Measurements from ENCODE around the gene CRTC2.
"Not testable (repeated sequence)": the region's sequence is repeated elsewhere in the genome, so short reads cannot be mapped to it uniquely, and the experiment has no call there.

Gene CRTC2

GRCh38 chr1:153910560-153910959 lies 47.9 kb downstream of the CRTC2 start:
- not testable (repeated sequence) for H2BK12ac ChIP-seq (ENCODE audit: low read length); H3K4me1 ChIP-seq (ENCODE audit: control insufficient read depth in 1 of 2, insufficient read depth in 2 of 2, low read length in 2 of 2); H2AK5ac ChIP-seq (ENCODE audit: low read length); H4K8ac ChIP-seq (ENCODE audit: low read depth, low read length); H3K18ac ChIP-seq (ENCODE audit: low read length); H3K23ac ChIP-seq (ENCODE audit: low read length); H3K27ac ChIP-seq (ENCODE audit: low read depth, low read length); H3K4me3 ChIP-seq (ENCODE audit: low read depth, low read length); DNase-seq; H3K9me3 ChIP-seq (ENCODE audit: insufficient read depth, low read depth, low read length); H2BK120ac ChIP-seq (ENCODE audit: insufficient read depth, low read length, poor library complexity); H3K79me2 ChIP-seq (ENCODE audit: control insufficient read depth, insufficient read depth, low read length, poor library complexity); H2BK5ac ChIP-seq (ENCODE audit: low read depth, low read length, poor library complexity); H4K12ac ChIP-seq (ENCODE audit: low read depth, low read length); H3K79me1 ChIP-seq (ENCODE audit: low read length); H3K27me3 ChIP-seq (ENCODE audit: insufficient read depth, low read length); H3K9ac ChIP-seq (ENCODE audit: low read length); H3K36me3 ChIP-seq (ENCODE audit: control insufficient read depth in 1 of 2, insufficient read depth in 2 of 2, low read length in 2 of 2); H4K91ac ChIP-seq (ENCODE audit: low read depth, low read length); H2AFZ ChIP-seq (ENCODE audit: insufficient read depth, low read length, poor library complexity); H3K14ac ChIP-seq (ENCODE audit: low read length); H3K4me2 ChIP-seq (ENCODE audit: low read length)
- peak overlapping the region; percentile 69 for H3K4ac ChIP-seq (ENCODE audit: low read depth, low read length)
- WGBS (ENCODE audit: extremely low coverage, insufficient coverage, insufficient read length) = no CpG with 5 or more reads among the region's 6 CpGs

- no peak overlapping the region for H2BK5ac ChIP-seq (ENCODE audit: low read depth, low read length, poor library complexity)
- no peak for DNase-seq
- H2BK12ac ChIP-seq (ENCODE audit: low read length) = no peak overlapping the region
- no CpG with 5 or more reads among the region's 6 CpGs for WGBS (ENCODE audit: extremely low coverage, insufficient coverage, insufficient read length)
- peaks cover 0 to 9% of the 10 kb centered on the region in 2 experiments for H3K36me3 ChIP-seq (ENCODE audit: control insufficient read depth in 1 of 2, insufficient read depth in 2 of 2, low read length in 2 of 2)
- H3K4me1 ChIP-seq (ENCODE audit: control insufficient read depth in 1 of 2, insufficient read depth in 2 of 2, low read length in 2 of 2) = no peaks in the 10 kb centered on the region
- no peak overlapping the region for H3K18ac ChIP-seq (ENCODE audit: low read length)
- no peaks in the 10 kb centered on the region for H3K9me3 ChIP-seq (ENCODE audit: insufficient read depth, low read depth, low read length)
- no peak overlapping the region for H4K12ac ChIP-seq (ENCODE audit: low read depth, low read length)
- H2AFZ ChIP-seq (ENCODE audit: insufficient read depth, low read length, poor library complexity) = no peak overlapping the region
- no peak overlapping the region for H3K4me3 ChIP-seq (ENCODE audit: low read depth, low read length)
- H4K91ac ChIP-seq (ENCODE audit: low read depth, low read length) = no peak overlapping the region
- H3K27ac ChIP-seq (ENCODE audit: low read depth, low read length) = no peak overlapping the region
- no peak overlapping the region for H4K8ac ChIP-seq (ENCODE audit: low read depth, low read length)
- H2BK120ac ChIP-seq (ENCODE audit: insufficient read depth, low read length, poor library complexity) = no peak overlapping the region
- peaks cover 10% of the 10 kb centered on the region for H3K79me2 ChIP-seq (ENCODE audit: control insufficient read depth, insufficient read depth, low read length, poor library complexity)
- H3K79me1 ChIP-seq (ENCODE audit: low read length) = no peaks in the 10 kb centered on the region
- H3K4me2 ChIP-seq (ENCODE audit: low read length) = no peak overlapping the region
- H3K9ac ChIP-seq (ENCODE audit: low read length) = no peak overlapping the region
- H3K23ac ChIP-seq (ENCODE audit: low read length) = no peak overlapping the region
- H2AK5ac ChIP-seq (ENCODE audit: low read length) = no peak overlapping the region
- H3K27me3 ChIP-seq (ENCODE audit: insufficient read depth, low read length) = no peaks in the 10 kb centered on the region
- H3K4ac ChIP-seq (ENCODE audit: low read depth, low read length) = peak overlapping the region; percentile 70
- no peak overlapping the region for H3K14ac ChIP-seq (ENCODE audit: low read length)
Measured at GRCh38 chr1:153908071-153908470, 50.3 kb downstream of the CRTC2 start.

- no peak overlapping the region for H3K4me3 ChIP-seq (ENCODE audit: low read depth, low read length)
- no peak overlapping the region for H3K23ac ChIP-seq (ENCODE audit: low read length)
- no peak for DNase-seq
- no peak overlapping the region for H3K9ac ChIP-seq (ENCODE audit: low read length)
- no peak overlapping the region for H2BK5ac ChIP-seq (ENCODE audit: low read depth, low read length, poor library complexity)
- no peak overlapping the region for H4K91ac ChIP-seq (ENCODE audit: low read depth, low read length)
- peaks cover 13% of the 10 kb centered on the region for H3K79me2 ChIP-seq (ENCODE audit: control insufficient read depth, insufficient read depth, low read length, poor library complexity)
- H3K27me3 ChIP-seq (ENCODE audit: insufficient read depth, low read length) = no peaks in the 10 kb centered on the region
- H4K12ac ChIP-seq (ENCODE audit: low read depth, low read length) = no peak overlapping the region
- H3K4me1 ChIP-seq (ENCODE audit: control insufficient read depth in 1 of 2, insufficient read depth in 2 of 2, low read length in 2 of 2) = no peaks in the 10 kb centered on the region
- WGBS (ENCODE audit: extremely low coverage, insufficient coverage, insufficient read length) = no CpG with 5 or more reads among the region's 6 CpGs
- no peaks in the 10 kb centered on the region for H3K79me1 ChIP-seq (ENCODE audit: low read length)
- H3K36me3 ChIP-seq (ENCODE audit: control insufficient read depth in 1 of 2, insufficient read depth in 2 of 2, low read length in 2 of 2) = peaks cover 0 to 11% of the 10 kb centered on the region in 2 experiments
- H3K27ac ChIP-seq (ENCODE audit: low read depth, low read length) = no peak overlapping the region
- no peak overlapping the region for H2BK12ac ChIP-seq (ENCODE audit: low read length)
- H3K4me2 ChIP-seq (ENCODE audit: low read length) = no peak overlapping the region
- H2AK5ac ChIP-seq (ENCODE audit: low read length) = no peak overlapping the region
- H2BK120ac ChIP-seq (ENCODE audit: insufficient read depth, low read length, poor library complexity) = no peak overlapping the region
- no peak overlapping the region for H2AFZ ChIP-seq (ENCODE audit: insufficient read depth, low read length, poor library complexity)
- H4K8ac ChIP-seq (ENCODE audit: low read depth, low read length) = no peak overlapping the region
- no peak overlapping the region for H3K14ac ChIP-seq (ENCODE audit: low read length)
- peak overlapping the region; percentile 69 for H3K4ac ChIP-seq (ENCODE audit: low read depth, low read length)
- no peaks in the 10 kb centered on the region for H3K9me3 ChIP-seq (ENCODE audit: insufficient read depth, low read depth, low read length)
- H3K18ac ChIP-seq (ENCODE audit: low read length) = no peak overlapping the region
Measured at GRCh38 chr1:153907134-153907533, 51.3 kb downstream of the CRTC2 start.

- Histone ChIP-seq H2BK12ac (ENCODE audit: low read length) (no peak overlapping the region), H3K9me3 (ENCODE audit: insufficient read depth, low read depth, low read length) (no peaks in the 10 kb centered on the region), H2BK5ac (ENCODE audit: low read depth, low read length, poor library complexity) (no peak overlapping the region), H3K27ac (ENCODE audit: low read depth, low read length) (no peak overlapping the region), H2AFZ (ENCODE audit: insufficient read depth, low read length, poor library complexity) (no peak overlapping the region), H3K4ac (ENCODE audit: low read depth, low read length) (no peak overlapping the region), H3K18ac (ENCODE audit: low read length) (no peak overlapping the region), H3K4me2 (ENCODE audit: low read length) (no peak overlapping the region), H3K14ac (ENCODE audit: low read length) (no peak overlapping the region), H4K12ac (ENCODE audit: low read depth, low read length) (no peak overlapping the region), H2BK120ac (ENCODE audit: insufficient read depth, low read length, poor library complexity) (no peak overlapping the region), H3K27me3 (ENCODE audit: insufficient read depth, low read length) (no peaks in the 10 kb centered on the region), H3K9ac (ENCODE audit: low read length) (no peak overlapping the region), H2AK5ac (ENCODE audit: low read length) (no peak overlapping the region), H4K91ac (ENCODE audit: low read depth, low read length) (no peak overlapping the region), H3K4me3 (ENCODE audit: low read depth, low read length) (no peak overlapping the region), H3K79me1 (ENCODE audit: low read length) (no peaks in the 10 kb centered on the region), H3K4me1 (ENCODE audit: control insufficient read depth in 1 of 2, insufficient read depth in 2 of 2, low read length in 2 of 2) (no peaks in the 10 kb centered on the region), H4K8ac (ENCODE audit: low read depth, low read length) (no peak overlapping the region), H3K79me2 (ENCODE audit: control insufficient read depth, insufficient read depth, low read length, poor library complexity) (peaks cover 13% of the 10 kb centered on the region), H3K23ac (ENCODE audit: low read length) (no peak overlapping the region), H3K36me3 (ENCODE audit: control insufficient read depth in 1 of 2, insufficient read depth in 2 of 2, low read length in 2 of 2) (peaks cover 0 to 11% of the 10 kb centered on the region in 2 experiments)
- no peak for DNase-seq
- WGBS (ENCODE audit: extremely low coverage, insufficient coverage, insufficient read length) = no CpG with 5 or more reads among the region's 1 CpG
Measured at GRCh38 chr1:153906396-153906795, 52.0 kb downstream of the CRTC2 start.

Data from trophoblast cell (in vitro differentiated cells and primary cell).